HL-60 (cell line): ENCODE results near the gene SMAD5.

Experiments used
- GABPA ChIP-seq: IDR thresholded peaks from 2 replicates; pipeline ENCODE4 v1.6.1; 2012; ENCODE audit warnings: low read depth
- TF ChIP-seq, protein P1 (sequence below): IDR thresholded peaks from one replicate; pipeline ENCODE4 v1.5.1; 2011; ENCODE audit warnings: low read length, control low read depth, inconsistent platforms; ENCODE audit not compliant: insufficient read depth
- TF ChIP-seq, protein P2 (sequence below): IDR thresholded peaks from 2 replicates; pipeline ENCODE4 v1.6.1; 2012; ENCODE audit warnings: low read depth; ENCODE audit not compliant: insufficient replicate concordance

DNA sequence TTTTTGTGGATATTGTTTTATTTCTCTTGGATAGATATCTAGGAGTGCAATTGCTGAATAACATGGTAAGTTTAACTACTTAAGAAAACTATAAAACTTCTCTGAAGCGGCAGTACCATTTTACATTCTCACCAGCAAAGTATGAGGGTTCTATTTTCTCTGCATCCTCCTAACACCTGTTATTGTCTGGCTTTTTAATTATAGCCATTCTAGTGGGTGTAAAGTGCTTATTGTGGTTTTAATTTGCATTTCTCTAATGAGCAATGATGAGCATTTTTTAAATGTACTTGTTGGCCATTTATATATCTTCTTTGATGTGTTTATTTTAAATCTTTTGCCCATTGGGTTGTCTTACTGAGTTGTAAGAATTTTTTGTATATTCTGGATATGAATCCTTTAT lies 31.6 kb downstream of the SMAD5 start:
- TF ChIP-seq, protein P1, sequence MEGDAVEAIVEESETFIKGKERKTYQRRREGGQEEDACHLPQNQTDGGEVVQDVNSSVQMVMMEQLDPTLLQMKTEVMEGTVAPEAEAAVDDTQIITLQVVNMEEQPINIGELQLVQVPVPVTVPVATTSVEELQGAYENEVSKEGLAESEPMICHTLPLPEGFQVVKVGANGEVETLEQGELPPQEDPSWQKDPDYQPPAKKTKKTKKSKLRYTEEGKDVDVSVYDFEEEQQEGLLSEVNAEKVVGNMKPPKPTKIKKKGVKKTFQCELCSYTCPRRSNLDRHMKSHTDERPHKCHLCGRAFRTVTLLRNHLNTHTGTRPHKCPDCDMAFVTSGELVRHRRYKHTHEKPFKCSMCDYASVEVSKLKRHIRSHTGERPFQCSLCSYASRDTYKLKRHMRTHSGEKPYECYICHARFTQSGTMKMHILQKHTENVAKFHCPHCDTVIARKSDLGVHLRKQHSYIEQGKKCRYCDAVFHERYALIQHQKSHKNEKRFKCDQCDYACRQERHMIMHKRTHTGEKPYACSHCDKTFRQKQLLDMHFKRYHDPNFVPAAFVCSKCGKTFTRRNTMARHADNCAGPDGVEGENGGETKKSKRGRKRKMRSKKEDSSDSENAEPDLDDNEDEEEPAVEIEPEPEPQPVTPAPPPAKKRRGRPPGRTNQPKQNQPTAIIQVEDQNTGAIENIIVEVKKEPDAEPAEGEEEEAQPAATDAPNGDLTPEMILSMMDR = no peak
- TF ChIP-seq, protein P2, sequence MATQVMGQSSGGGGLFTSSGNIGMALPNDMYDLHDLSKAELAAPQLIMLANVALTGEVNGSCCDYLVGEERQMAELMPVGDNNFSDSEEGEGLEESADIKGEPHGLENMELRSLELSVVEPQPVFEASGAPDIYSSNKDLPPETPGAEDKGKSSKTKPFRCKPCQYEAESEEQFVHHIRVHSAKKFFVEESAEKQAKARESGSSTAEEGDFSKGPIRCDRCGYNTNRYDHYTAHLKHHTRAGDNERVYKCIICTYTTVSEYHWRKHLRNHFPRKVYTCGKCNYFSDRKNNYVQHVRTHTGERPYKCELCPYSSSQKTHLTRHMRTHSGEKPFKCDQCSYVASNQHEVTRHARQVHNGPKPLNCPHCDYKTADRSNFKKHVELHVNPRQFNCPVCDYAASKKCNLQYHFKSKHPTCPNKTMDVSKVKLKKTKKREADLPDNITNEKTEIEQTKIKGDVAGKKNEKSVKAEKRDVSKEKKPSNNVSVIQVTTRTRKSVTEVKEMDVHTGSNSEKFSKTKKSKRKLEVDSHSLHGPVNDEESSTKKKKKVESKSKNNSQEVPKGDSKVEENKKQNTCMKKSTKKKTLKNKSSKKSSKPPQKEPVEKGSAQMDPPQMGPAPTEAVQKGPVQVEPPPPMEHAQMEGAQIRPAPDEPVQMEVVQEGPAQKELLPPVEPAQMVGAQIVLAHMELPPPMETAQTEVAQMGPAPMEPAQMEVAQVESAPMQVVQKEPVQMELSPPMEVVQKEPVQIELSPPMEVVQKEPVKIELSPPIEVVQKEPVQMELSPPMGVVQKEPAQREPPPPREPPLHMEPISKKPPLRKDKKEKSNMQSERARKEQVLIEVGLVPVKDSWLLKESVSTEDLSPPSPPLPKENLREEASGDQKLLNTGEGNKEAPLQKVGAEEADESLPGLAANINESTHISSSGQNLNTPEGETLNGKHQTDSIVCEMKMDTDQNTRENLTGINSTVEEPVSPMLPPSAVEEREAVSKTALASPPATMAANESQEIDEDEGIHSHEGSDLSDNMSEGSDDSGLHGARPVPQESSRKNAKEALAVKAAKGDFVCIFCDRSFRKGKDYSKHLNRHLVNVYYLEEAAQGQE = no peak
- no peak for TF ChIP-seq GABPA
